Loucy (cell line): ENCODE results near the gene CXCR2.
A peak's percentile ranks its signal among the peaks of the same experiment; 100 is the strongest.
"Not testable (repeated sequence)": the region's sequence is repeated elsewhere in the genome, so short reads cannot be mapped to it uniquely, and the experiment has no call there.

ENCODE experiments used
- H2AFZ ChIP-seq: fragments of 200-600 bp; sonication (generic); 2 replicates; pipeline ENCODE4 v1.6.0; 2016; ENCODE audit warnings: antibody characterized with exemption, mild to moderate bottlenecking, low read length, moderate library complexity
- H3F3A ChIP-seq: fragments of 200-600 bp; 2 replicates; pipeline ENCODE4 v1.6.0; 2016; ENCODE audit warnings: antibody characterized with exemption, low read depth, mild to moderate bottlenecking
- H3K27me3 ChIP-seq: fragments of 200-600 bp; sonication (generic); 2 replicates; pipeline ENCODE4 v1.6.1; 2014; ENCODE audit warnings: low read length, mild to moderate bottlenecking; ENCODE audit not compliant: insufficient read depth, poor library complexity, severe bottlenecking
- H3K36me3 ChIP-seq: fragments of 200-600 bp; sonication (generic); 2 replicates; pipeline ENCODE4 v1.6.1; 2016; ENCODE audit warnings: low read length; ENCODE audit not compliant: insufficient read depth
- H3K4me1 ChIP-seq: fragments of 200-600 bp; sonication (generic); 2 replicates; pipeline ENCODE4 v1.5.1; 2014; ENCODE audit warnings: low read length, mild to moderate bottlenecking; ENCODE audit not compliant: insufficient read depth, poor library complexity, severe bottlenecking
- H3K4me2 ChIP-seq: fragments of 200-600 bp; sonication (generic); 2 replicates; pipeline ENCODE4 v1.6.0; 2014; ENCODE audit warnings: antibody characterized with exemption, low read length, low read depth, mild to moderate bottlenecking; ENCODE audit not compliant: poor library complexity, severe bottlenecking
- H3K4me3 ChIP-seq: fragments of 200-600 bp; sonication (generic); 2 replicates; pipeline ENCODE4 v1.5.1; 2014; ENCODE audit warnings: low read length, mild to moderate bottlenecking, mixed read lengths; ENCODE audit not compliant: poor library complexity, severe bottlenecking
- H3K79me2 ChIP-seq: fragments of 200-600 bp; sonication (generic); 2 replicates; pipeline ENCODE4 v1.6.1; 2014; ENCODE audit warnings: low read length; ENCODE audit not compliant: insufficient read depth
- H3K9ac ChIP-seq: fragments of 200-600 bp; sonication (generic); 2 replicates; pipeline ENCODE4 v1.6.0; 2014; ENCODE audit warnings: mild to moderate bottlenecking, low read depth, low read length, moderate library complexity; ENCODE audit not compliant: poor library complexity, severe bottlenecking
- H3K9me2 ChIP-seq: fragments of 200-600 bp; sonication (generic); replicated peaks from 2 replicates; pipeline ENCODE4 v1.6.1; 2016; ENCODE audit warnings: low read depth, low read length, mixed read lengths
- H3K9me3 ChIP-seq: fragments of 200-600 bp; sonication (generic); 2 replicates; pipeline ENCODE4 v1.6.1; 2014; ENCODE audit warnings: mild to moderate bottlenecking, antibody characterized with exemption, low read length, low read depth; ENCODE audit not compliant: insufficient read depth
- H4K20me1 ChIP-seq: fragments of 200-600 bp; sonication (generic); 2 replicates; pipeline ENCODE4 v1.6.0; 2014; ENCODE audit warnings: antibody characterized with exemption, low read length, mild to moderate bottlenecking; ENCODE audit not compliant: insufficient read depth, poor library complexity, severe bottlenecking
- EZH2phosphoT487 ChIP-seq: fragments of 200-600 bp; IDR thresholded peaks from 2 replicates; pipeline ENCODE4 v1.6.1; 2018; ENCODE audit warnings: antibody characterized with exemption, mild to moderate bottlenecking, moderate library complexity, borderline replicate concordance
- TF ChIP-seq, protein P1 (sequence below): fragments of 200-600 bp; sonication (generic); conservative IDR thresholded peaks from 2 replicates; pipeline ENCODE4 v1.5.1; 2014; ENCODE audit warnings: mild to moderate bottlenecking, antibody characterized with exemption, low read length

Gene CXCR2

DNA sequence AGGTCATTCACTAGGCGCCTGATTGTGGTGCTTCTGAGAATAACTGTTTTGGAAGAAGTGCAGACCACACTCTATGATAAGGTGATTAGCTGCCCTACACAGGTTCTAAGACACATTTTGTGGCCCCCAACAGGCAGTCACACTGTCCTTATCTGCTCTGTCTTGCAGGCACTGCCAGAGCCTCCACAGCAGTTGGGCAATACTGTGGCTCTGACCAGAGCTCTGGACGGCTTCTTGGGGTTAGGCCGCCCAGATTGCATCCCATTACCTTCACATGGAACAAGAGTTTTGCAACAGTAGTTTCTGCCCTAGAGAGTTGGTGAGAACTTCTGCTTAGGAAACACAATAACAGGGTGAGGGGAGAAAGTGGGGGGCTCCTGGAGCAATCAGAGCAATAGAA is 34.1 kb upstream of the CXCR2 start:
- Histone ChIP-seq H3K4me1 (no peaks in the 10 kb centered on the region), H2AFZ (no peak overlapping the region), H3K9ac (no peak overlapping the region), H3K4me2 (no peak overlapping the region), H3K27me3 (no peaks in the 10 kb centered on the region), H4K20me1 (no peaks in the 10 kb centered on the region), H3F3A (no peaks in the 10 kb centered on the region), H3K9me3 (no peaks in the 10 kb centered on the region), H3K4me3 (no peak overlapping the region), H3K79me2 (no peaks in the 10 kb centered on the region), H3K36me3 (no peaks in the 10 kb centered on the region), H3K9me2 (no peaks in the 10 kb centered on the region)
- TF ChIP-seq EZH2phosphoT487: no peak

DNA sequence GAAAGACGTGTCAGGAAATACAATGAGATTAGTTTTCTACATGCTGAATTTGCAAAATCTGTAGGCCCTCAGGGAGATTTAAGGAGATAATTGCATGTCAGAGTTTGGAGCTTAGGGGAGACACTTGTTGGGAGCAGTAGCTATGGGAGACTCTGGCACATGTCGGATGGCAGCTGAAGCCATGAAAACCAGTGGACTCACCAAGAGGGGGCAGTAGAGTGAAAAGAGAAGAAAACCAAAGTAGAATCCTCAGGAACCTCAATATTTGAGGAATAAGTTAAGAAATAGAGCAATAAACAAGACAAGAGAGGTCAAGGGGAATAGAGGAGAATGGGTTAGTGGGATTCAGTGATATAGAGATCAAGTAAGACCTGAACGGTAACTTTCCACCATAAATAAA is 31.9 kb upstream of the CXCR2 start:
- H3K9me3 ChIP-seq: no peaks in the 10 kb centered on the region
- no peak for TF ChIP-seq EZH2phosphoT487
- TF ChIP-seq, protein P1, sequence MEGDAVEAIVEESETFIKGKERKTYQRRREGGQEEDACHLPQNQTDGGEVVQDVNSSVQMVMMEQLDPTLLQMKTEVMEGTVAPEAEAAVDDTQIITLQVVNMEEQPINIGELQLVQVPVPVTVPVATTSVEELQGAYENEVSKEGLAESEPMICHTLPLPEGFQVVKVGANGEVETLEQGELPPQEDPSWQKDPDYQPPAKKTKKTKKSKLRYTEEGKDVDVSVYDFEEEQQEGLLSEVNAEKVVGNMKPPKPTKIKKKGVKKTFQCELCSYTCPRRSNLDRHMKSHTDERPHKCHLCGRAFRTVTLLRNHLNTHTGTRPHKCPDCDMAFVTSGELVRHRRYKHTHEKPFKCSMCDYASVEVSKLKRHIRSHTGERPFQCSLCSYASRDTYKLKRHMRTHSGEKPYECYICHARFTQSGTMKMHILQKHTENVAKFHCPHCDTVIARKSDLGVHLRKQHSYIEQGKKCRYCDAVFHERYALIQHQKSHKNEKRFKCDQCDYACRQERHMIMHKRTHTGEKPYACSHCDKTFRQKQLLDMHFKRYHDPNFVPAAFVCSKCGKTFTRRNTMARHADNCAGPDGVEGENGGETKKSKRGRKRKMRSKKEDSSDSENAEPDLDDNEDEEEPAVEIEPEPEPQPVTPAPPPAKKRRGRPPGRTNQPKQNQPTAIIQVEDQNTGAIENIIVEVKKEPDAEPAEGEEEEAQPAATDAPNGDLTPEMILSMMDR: peak; percentile 53

DNA sequence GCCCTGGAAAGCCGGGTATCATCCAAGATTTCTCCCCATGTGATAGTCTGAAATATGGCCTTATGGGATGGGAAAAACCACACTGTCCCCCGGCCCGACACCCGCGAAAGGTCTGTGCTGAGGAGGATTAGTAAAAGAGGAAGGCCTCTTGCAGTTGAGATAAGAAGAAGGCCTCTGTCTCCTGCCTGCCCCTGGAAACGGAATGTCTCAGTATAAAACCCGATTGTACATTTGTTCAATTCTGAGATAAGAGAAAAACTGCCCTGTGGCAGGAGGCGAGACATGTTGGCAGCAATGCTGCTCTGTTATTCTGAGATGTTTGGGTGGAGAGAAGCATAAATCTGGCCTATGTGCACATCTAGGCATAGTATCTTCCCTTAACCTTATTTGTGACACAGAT is 30.0 kb upstream of the CXCR2 start:
- Histone ChIP-seq H3K9ac (no peak overlapping the region), H3K79me2 (no peaks in the 10 kb centered on the region), H4K20me1 (no peaks in the 10 kb centered on the region), H3K9me3 (no peaks in the 10 kb centered on the region), H2AFZ (no peak overlapping the region), H3F3A (no peaks in the 10 kb centered on the region), H3K4me1 (no peaks in the 10 kb centered on the region), H3K9me2 (no peaks in the 10 kb centered on the region), H3K36me3 (no peaks in the 10 kb centered on the region), H3K27me3 (no peaks in the 10 kb centered on the region), H3K4me3 (no peak overlapping the region), H3K4me2 (no peak overlapping the region)
- no peak for TF ChIP-seq EZH2phosphoT487
- TF ChIP-seq, protein P1: no peak

More for the DNA sequence above, 31.9 kb upstream of the CXCR2 start:
- Histone ChIP-seq H3K79me2 (no peaks in the 10 kb centered on the region), H2AFZ (no peak overlapping the region), H3K4me3 (no peak overlapping the region), H3K36me3 (no peaks in the 10 kb centered on the region), H3K4me2 (no peak overlapping the region), H3K27me3 (no peaks in the 10 kb centered on the region), H3F3A (no peaks in the 10 kb centered on the region), H3K9ac (no peak overlapping the region), H3K9me2 (no peaks in the 10 kb centered on the region), H3K4me1 (no peaks in the 10 kb centered on the region), H4K20me1 (no peaks in the 10 kb centered on the region)

DNA sequence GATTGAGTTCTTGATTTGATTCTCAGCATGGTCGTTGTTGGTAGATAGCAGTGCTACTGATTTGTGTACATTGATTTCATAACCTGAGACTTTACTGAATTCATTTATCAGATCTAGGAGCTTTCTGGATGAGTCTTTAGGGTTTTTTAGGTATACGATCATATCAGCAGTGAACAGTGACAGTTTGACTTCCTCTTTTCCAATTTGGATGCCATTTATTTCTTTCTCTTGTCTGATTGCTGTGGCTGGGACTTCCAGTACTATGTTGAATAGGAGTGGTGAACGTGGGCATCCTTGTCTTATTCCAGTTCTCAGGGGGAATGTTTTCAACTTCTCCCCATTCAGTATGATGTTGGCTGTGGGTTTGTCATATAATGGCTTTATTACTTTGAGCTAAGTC is 27.9 kb upstream of the CXCR2 start:
- Histone ChIP-seq H3K9me3 (no peaks in the 10 kb centered on the region), H3F3A (no peaks in the 10 kb centered on the region), H3K9me2 (no peaks in the 10 kb centered on the region), H3K4me1 (no peaks in the 10 kb centered on the region), H3K4me2 (no peak overlapping the region), H3K36me3 (no peaks in the 10 kb centered on the region), H3K79me2 (no peaks in the 10 kb centered on the region), H3K27me3 (no peaks in the 10 kb centered on the region), H4K20me1 (no peaks in the 10 kb centered on the region), H2AFZ (no peak overlapping the region), H3K4me3 (no peak overlapping the region), H3K9ac (no peak overlapping the region)
- no peak for TF ChIP-seq EZH2phosphoT487
- TF ChIP-seq, protein P1: no peak

DNA sequence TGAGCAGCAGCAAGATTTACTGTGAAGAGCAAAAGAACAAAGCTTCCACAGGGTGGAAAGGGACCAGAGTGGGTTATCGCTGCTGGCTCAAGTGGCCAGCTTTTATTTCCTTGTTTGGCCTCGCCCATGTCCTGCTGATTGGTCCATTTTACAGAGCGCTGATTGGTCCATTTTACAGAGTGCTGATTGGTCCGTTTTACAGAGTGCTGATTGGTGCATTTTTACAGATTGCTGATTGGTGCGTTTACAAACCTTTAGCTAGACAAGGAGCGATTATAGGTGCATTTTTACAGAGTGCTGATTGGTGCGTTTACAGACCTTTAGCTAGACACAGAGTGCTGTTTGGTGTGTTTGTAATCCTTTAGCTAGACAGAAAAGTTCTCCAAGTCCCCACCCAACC is 17.0 kb upstream of the CXCR2 start:
- H4K20me1 ChIP-seq, H3K36me3 ChIP-seq, H3K79me2 ChIP-seq, H2AFZ ChIP-seq, H3K4me1 ChIP-seq, H3K4me2 ChIP-seq, H3K9ac ChIP-seq, H3F3A ChIP-seq, H3K9me3 ChIP-seq, H3K4me3 ChIP-seq, H3K9me2 ChIP-seq, H3K27me3 ChIP-seq: not testable (repeated sequence)

DNA sequence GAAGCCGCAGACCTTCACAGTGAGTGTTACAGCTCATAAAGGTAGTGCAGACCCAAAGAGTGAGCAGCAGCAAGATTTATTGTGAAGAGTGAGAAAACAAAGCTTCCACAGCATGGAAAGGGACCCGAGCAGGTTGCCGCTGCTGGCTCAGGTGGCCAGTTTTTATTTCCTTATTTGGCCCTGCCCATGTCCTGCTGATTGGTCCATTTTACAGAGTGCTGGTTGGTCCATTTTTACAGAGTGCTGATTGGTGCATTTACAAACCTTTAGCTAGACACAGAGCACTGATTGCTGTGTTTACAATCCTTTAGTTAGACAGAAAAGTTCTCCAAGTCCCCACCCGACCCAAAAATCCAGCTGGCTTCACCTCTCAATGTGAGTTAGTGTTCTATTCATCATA is 4.0 kb upstream of the CXCR2 start:
- not testable (repeated sequence) for H3K79me2 ChIP-seq, H3K4me2 ChIP-seq, H3K9me2 ChIP-seq, H3F3A ChIP-seq, H3K4me1 ChIP-seq, H3K9ac ChIP-seq, H2AFZ ChIP-seq, H3K36me3 ChIP-seq, H3K4me3 ChIP-seq, H4K20me1 ChIP-seq, H3K9me3 ChIP-seq, H3K27me3 ChIP-seq
